Loucy (cell line): ENCODE measurements around the gene EDN1.

Source experiments
- CTCF ChIP-seq: fragments of 200-600 bp; sonication (generic); conservative IDR thresholded peaks from 2 replicates; pipeline ENCODE4 v1.5.1; 2014; ENCODE audit warnings: mild to moderate bottlenecking, antibody characterized with exemption, low read length
- EZH2phosphoT487 ChIP-seq: fragments of 200-600 bp; IDR thresholded peaks from 2 replicates; pipeline ENCODE4 v1.6.1; 2018; ENCODE audit warnings: antibody characterized with exemption, mild to moderate bottlenecking, moderate library complexity, borderline replicate concordance

DNA sequence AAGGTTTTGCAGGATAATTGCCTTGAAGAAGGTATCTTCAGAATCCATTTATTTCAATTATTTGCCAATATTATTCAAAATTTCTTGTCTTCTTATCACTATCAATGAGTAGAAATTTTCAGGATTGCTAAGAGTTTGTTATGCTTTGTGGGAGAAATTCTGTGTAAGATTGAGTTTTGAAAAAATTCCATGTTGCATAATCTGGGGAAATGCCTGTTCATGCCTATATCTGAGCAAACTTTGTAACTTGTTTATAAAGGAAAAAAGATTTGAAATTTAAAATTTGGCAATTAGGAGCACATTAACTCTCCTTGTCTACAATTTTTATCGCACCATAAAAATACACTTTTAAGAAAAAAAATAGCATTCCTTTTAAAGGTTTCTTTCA, 39.8 kb upstream of the EDN1 start:
- TF ChIP-seq CTCF: no peak
- no peak for TF ChIP-seq EZH2phosphoT487
